NCI-H1092 treated with DMSO at 0.1 percent for 48 hours (cell line): Measurements from ENCODE around the gene PCSK9.

ENCODE experiments used
- DNase-seq: peaks from one replicate; lab custom pipeline; 2025; lab: John Stamatoyannopoulos, UW

The PCSK9 gene

DNA sequence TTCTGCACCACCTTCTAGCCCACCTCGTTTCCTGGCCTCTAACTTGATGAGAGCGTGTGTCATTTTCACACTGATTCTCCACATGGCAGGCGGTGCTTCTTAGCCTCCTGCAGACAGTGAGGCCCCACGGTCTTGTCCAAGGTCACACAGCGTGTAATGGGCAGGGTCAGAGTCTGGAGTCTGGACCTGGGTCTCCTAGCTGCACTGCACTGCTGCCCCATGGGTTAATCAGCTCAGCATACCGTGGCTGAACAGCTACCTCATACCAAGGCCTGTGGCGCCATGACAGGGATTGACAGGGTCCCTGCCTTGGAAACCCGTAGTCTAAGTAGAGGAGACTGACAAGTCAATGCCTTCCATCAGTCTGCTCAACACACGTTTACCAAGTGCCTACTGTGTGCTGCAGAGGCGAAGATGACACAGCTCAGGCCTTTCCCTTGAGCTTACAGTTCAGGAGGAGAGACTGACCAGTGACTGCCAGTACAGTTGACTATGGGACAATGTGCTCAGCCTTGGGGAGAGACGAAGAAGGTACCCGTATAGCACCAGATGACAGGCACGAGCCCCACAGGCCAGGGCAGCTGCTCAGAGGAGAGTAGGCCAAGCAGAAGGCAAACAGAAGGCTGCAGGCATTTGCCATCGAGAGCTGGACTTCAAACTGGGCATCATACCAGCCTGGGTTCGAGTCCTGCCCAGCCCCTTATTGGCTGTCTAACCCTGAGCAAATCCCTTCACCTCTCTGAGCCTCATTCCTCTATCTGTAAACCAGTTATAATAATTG, 5.5 kb downstream of the PCSK9 start:
- DNase-seq = no peak

- no peak for DNase-seq
Observed at GRCh38 chr1:55045430-55045829, 6.1 kb downstream of the PCSK9 start.

DNA sequence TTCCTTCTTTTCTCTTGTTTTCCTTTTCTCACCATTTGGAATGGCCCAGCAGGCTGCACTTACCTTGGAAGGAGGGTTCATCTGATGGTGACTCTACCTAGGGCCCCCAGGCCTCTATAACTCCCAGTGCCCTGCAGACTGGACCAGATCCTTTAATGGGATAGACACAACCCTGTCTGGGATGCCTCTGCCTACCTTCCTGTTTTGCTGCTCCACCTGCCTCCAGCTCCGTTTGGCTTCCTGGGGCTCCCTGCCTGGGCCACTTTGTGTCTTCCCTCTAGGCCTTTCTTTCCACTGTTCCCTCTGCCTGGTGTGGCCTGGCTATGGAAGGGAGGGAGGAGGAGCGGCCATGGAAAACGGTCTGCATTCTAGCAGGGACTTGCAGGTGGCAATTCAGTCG, 7.5 kb downstream of the PCSK9 start:
- no peak for DNase-seq

DNA sequence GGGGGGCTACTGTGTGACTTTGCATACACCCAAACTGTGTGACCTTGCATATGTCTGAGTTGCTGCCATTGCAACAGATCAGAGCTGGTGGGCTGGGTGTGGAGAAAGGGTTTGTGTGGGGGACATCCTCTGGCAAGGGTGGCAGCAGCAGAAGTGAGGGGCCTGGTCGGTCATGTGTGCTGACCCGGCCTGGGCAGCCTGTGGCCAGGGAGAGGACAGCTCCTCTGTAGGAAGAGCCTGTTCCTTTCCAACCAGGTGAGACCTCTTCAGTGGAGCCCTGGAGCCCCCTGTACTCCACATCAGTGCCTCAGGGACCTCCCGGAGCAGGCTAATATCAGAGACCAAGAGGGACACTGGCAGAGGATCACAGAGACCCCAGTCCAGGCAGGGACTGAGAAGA, 8.3 kb downstream of the PCSK9 start:
- DNase-seq = no peak

- peak; percentile 6 for DNase-seq
Observed at GRCh38 chr1:55048453-55049270, 9.3 kb downstream of the PCSK9 start.

GRCh38 chr1:55049271-55049913, 10.0 kb downstream of the PCSK9 start:
- DNase-seq = no peak

DNA sequence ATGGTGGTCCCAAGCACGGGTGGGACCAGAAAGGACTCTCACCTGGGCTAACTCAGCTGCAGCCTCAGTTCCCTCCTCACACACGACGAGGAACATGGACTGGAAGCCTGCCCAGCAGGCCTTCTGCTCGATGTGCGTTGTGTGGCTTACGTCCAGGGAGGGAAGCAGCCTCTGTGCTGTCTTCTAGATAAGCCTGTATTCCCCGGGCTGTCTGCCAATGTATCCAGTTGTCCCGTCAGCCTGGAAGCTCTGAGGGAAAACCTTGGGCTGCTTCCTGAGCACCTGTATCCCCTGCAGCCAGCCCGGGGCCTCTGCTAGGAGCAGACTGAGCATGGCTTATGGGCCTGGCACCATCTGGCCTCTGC, 10.5 kb downstream of the PCSK9 start:
- DNase-seq = peak; percentile 36

GRCh38 chr1:55050283-55050682, 10.9 kb downstream of the PCSK9 start:
- DNase-seq = peak; percentile 26

DNA sequence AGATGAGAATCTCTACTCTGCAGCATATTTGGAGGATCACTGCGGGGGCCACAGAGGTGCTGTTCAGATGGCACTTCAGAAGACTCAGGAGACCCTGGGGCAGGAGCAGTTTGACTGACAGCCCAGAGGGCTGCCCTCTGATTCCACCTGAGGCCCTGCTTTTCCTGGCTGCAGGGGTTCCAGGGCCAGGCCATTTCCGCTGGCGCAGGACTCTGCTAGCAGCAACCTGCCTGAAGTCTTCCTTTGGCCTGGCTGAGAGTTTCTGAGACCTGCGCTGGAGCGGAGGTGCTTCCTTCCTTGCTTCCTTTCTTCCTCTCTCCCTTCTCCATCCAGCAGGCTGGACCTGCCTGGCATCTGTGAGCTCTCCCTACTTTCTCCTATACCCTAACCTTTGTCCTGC, 11.8 kb downstream of the PCSK9 start:
- no peak for DNase-seq

- no peak for DNase-seq
Observed at GRCh38 chr1:55051621-55052020, 12.3 kb downstream of the PCSK9 start.

DNA sequence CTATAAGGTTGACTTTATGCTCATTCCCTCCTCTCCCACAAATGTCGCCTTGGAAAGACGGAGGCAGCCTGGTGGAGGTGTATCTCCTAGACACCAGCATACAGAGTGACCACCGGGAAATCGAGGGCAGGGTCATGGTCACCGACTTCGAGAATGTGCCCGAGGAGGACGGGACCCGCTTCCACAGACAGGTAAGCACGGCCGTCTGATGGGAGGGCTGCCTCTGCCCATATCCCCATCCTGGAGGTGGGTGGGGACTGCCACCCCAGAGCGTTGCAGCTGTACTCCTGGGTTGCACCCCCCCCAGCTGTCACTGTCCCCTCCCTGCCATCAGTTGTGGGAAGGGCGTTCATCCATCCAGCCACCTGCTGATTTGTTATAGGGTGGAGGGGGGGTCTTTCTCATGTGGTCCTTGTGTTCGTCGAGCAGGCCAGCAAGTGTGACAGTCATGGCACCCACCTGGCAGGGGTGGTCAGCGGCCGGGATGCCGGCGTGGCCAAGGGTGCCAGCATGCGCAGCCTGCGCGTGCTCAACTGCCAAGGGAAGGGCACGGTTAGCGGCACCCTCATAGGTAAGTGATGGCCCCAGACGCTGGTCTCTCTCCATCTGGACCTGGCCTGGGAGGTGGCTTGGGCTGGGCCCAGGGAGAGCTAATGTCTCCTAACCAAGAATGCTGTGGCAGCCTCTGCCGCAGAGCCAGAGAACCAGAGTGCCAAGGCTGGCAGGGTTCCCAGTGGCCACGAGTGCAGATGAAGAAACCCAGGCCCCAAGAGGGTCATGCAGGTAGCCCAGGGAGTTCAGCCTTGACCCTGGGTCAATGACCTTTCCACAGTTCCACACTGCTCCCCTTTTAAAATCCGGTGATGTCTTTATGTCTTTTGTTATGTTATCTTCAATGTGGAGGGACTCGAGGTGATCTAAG, 13.1 kb downstream of the PCSK9 start:
- no peak for DNase-seq

DNA sequence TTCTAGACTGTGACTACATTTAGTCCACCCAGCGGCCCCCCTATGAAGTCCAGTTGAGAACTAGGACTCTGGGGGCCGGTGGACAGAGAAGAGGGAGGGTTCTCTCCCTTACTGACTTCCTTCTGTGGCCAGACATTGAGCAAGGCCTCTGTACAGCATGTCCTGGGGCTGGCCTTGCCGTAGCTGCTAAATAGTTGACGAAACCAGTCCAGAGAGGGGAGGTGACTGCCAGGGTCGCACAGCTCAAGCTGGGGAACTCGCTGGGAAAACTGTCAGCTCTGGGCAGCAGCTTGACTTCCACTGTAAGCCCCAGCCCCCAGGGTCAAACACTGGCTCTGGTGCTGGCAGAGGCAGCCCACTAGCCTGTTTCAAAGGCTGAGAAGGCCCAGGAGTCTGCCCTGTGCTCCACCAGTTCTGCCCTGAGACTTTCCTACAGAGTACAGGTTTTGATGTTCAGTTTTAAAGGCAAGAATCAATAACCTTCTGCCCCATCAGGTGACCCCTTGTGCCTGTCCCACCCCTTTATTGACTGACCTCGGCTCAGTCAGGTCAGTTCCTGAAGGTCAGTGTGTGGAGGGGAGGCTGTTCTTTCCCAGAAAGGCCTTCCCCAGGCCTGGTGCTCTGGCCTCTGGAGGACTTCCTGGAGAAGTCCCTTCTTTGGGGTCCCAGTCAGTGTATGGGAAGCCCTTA, 14.1 kb downstream of the PCSK9 start:
- DNase-seq = no peak

- no peak for DNase-seq
Observed at GRCh38 chr1:55054396-55054795, 15.0 kb downstream of the PCSK9 start.

GRCh38 chr1:55055084-55055882, 15.9 kb downstream of the PCSK9 start:
- DNase-seq = no peak

DNA sequence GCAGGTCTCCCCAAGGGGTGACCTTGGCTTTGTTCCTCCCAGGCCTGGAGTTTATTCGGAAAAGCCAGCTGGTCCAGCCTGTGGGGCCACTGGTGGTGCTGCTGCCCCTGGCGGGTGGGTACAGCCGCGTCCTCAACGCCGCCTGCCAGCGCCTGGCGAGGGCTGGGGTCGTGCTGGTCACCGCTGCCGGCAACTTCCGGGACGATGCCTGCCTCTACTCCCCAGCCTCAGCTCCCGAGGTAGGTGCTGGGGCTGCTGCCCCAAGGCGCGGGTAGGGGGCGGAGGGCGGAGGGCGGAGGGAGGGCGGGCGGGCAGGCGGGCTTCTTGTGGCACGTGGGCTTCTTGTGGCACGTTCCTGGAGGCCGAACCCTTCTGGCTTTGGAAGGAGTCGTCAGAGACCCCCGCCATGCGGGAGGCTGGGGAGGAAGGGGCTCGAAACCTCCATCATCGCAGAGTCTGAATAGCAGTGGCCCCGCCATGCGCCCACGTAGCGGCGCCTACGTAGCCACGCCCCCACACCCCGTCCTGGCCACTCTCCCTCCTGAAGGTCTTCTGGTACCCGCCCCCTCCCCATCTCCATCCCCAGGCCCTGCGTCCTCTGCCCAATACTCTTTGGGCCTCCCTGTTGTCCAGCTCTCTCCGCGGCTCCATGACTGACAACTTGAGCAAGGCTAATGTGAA, 16.7 kb downstream of the PCSK9 start:
- no peak for DNase-seq

- no peak for DNase-seq
Observed at GRCh38 chr1:55056632-55056992, 17.3 kb downstream of the PCSK9 start.

DNA sequence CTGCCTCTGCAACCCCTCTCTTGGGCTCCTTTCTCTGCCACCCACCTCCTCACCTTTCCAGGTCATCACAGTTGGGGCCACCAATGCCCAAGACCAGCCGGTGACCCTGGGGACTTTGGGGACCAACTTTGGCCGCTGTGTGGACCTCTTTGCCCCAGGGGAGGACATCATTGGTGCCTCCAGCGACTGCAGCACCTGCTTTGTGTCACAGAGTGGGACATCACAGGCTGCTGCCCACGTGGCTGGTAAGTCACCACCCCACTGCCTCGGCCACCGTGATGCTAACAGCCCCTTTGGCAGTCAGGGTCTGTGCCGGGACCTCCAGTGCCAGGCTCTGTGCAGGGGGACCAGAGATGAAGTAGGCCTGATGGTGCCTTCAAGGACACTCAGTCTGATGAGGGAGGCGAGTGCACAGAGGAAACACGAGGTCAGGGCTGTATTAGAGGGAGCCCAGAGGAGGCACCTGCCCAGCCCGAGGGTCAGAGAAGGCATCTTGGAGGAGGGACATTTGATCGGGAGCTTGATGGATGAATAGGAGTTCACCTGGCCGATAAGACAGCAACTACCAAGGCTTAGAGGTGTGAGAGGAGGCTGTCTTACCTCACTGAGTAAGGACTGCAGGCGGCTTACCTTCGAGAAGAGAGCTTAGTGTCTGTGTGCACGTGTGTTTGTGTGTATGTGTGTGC, 18.1 kb downstream of the PCSK9 start:
- no peak for DNase-seq

GRCh38 chr1:55057956-55058298, 18.6 kb downstream of the PCSK9 start:
- DNase-seq = no peak
